Osteoblast (primary cell): Measurements from ENCODE around the gene COQ9. TPM values are rescaled to one million over a fixed set of nuclear protein-coding genes. Genes with fewer than 3 reads are reported as not detected.

Experiments used
- DNase-seq: peaks from one replicate; pipeline ENCODE4 v3.0.0; 2011; ENCODE audit warnings: low spot score, mixed read lengths; ENCODE audit not compliant: insufficient read length; ENCODE audit errors: missing footprints
- H2AFZ ChIP-seq: 2 replicates; pipeline ENCODE4 v1.6.0; 2011; ENCODE audit warnings: mild to moderate bottlenecking, low read length
- H3K27ac ChIP-seq: 2 replicates; pipeline ENCODE4 v1.5.1; 2011; ENCODE audit warnings: mild to moderate bottlenecking, low read depth, low read length, moderate library complexity
- H3K27me3 ChIP-seq: 2 replicates; pipeline ENCODE4 v1.6.0; 2012; ENCODE audit warnings: mild to moderate bottlenecking, control low read depth, inconsistent platforms, low read length, moderate library complexity; ENCODE audit not compliant: insufficient read depth
- H3K36me3 ChIP-seq: 2 replicates; pipeline ENCODE4 v1.5.1; 2011; ENCODE audit warnings: mild to moderate bottlenecking, low read length, control low read depth, moderate library complexity; ENCODE audit not compliant: insufficient read depth
- H3K4me1 ChIP-seq: 2 replicates; pipeline ENCODE4 v1.5.1; 2011; ENCODE audit warnings: mild to moderate bottlenecking, low read length, control low read depth, moderate library complexity; ENCODE audit not compliant: insufficient read depth
- H3K4me2 ChIP-seq: 2 replicates; pipeline ENCODE4 v1.6.0; 2011; ENCODE audit warnings: mild to moderate bottlenecking, low read length; ENCODE audit not compliant: insufficient read depth
- H3K4me3 ChIP-seq: fragments of 200-600 bp; sonication (generic); 3 replicates; pipeline ENCODE4 v1.5.1; 2012; ENCODE audit warnings: mild to moderate bottlenecking, low read length, inconsistent platforms; ENCODE audit not compliant: insufficient read depth
- H3K79me2 ChIP-seq: 2 replicates; pipeline ENCODE4 v1.6.0; 2012; ENCODE audit warnings: mild to moderate bottlenecking, low read length, control low read depth, inconsistent platforms; ENCODE audit not compliant: insufficient read depth
- H3K9me3 ChIP-seq: 2 replicates; pipeline ENCODE4 v1.5.1; 2011; ENCODE audit warnings: low read depth, low read length, control low read depth
- H4K20me1 ChIP-seq: 2 replicates; pipeline ENCODE4 v1.6.0; 2012; ENCODE audit warnings: mild to moderate bottlenecking, low read length, control low read depth; ENCODE audit not compliant: insufficient read depth
- CTCF ChIP-seq: IDR thresholded peaks from 2 replicates; pipeline ENCODE4 v1.5.1; 2011; ENCODE audit warnings: mild to moderate bottlenecking, low read depth, low read length, moderate library complexity; ENCODE audit errors: extremely low read depth
- total RNA-seq: library from RNA; depleted of rRNA; stranded (reverse); fragments of >200 nt; gene quantifications from 2 replicates; pipeline ENCODE4 v1.2.3, GENCODE V29; 2012

Gene COQ9
- total RNA-seq, 1 donor = 39.8 TPM

DNA sequence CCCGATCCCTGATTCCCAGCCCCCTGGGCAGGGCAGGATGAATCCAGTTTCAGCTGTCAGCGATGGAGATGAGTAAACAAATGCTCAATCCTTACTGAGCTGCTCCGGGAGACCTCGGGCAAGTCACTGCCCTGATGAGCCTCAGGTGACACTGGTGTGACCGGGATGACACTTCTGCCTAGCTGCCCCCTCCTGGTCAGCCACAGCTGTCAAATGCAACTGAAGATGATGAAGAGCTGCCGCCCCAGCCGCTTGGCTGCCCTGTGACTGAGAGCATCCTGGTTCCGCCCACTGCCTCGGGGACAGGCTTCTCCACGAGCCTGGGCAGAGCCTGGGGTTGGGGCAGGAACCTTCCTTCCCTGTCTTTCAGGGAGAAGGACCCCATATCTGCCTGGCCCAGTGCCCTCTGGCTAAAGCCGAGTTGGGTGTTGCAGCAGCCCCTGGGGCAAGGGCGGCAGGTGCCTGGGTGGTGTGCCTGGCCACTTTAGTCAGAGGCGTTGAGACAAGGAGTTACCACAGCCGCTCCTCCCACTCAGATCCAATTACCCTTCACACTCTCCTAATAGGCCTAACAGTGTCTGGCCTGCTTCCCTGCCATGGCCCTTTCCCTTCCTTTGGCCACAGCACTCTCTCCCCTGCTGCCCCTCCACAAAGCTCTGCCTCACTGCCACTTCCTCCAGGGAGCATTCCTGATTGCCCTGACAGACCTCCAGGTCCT, 37.2 kb upstream of the COQ9 start:
- Histone ChIP-seq H2AFZ (no peak overlapping the region), H3K27me3 (peaks cover 6% of the 10 kb centered on the region)

GRCh38 chr16:57411362-57411976, 35.8 kb upstream of the COQ9 start:
- no peaks in the 10 kb centered on the region for H3K36me3 ChIP-seq
- DNase-seq = no peak
- no peaks in the 10 kb centered on the region for H3K9me3 ChIP-seq
- no peak overlapping the region for H3K27ac ChIP-seq
- H3K4me1 ChIP-seq = no peaks in the 10 kb centered on the region
- no peak overlapping the region for H3K4me3 ChIP-seq
- TF ChIP-seq CTCF = no peak
- H3K4me2 ChIP-seq = no peak overlapping the region
- H3K27me3 ChIP-seq = peaks cover 6% of the 10 kb centered on the region
- H2AFZ ChIP-seq = no peak overlapping the region
- H3K79me2 ChIP-seq = no peaks in the 10 kb centered on the region
- H4K20me1 ChIP-seq = no peaks in the 10 kb centered on the region

More for the DNA sequence above, 37.2 kb upstream of the COQ9 start:
- Histone ChIP-seq H3K36me3 (no peaks in the 10 kb centered on the region), H4K20me1 (no peaks in the 10 kb centered on the region), H3K27ac (no peak overlapping the region), H3K9me3 (no peaks in the 10 kb centered on the region), H3K4me3 (no peak overlapping the region), H3K79me2 (no peaks in the 10 kb centered on the region), H3K4me1 (no peaks in the 10 kb centered on the region), H3K4me2 (no peak overlapping the region)
- DNase-seq = no peak
- TF ChIP-seq CTCF = no peak

GRCh38 chr16:57412584-57412983, 34.7 kb upstream of the COQ9 start:
- no peak overlapping the region for H3K4me3 ChIP-seq
- H3K36me3 ChIP-seq = no peaks in the 10 kb centered on the region
- no peaks in the 10 kb centered on the region for H3K9me3 ChIP-seq
- H2AFZ ChIP-seq = no peak overlapping the region
- H3K27me3 ChIP-seq = peaks cover 6% of the 10 kb centered on the region
- no peak overlapping the region for H3K27ac ChIP-seq
- H3K4me2 ChIP-seq = no peak overlapping the region
- H4K20me1 ChIP-seq = no peaks in the 10 kb centered on the region
- H3K4me1 ChIP-seq = no peaks in the 10 kb centered on the region
- no peak for TF ChIP-seq CTCF
- DNase-seq = no peak
- no peaks in the 10 kb centered on the region for H3K79me2 ChIP-seq

DNA sequence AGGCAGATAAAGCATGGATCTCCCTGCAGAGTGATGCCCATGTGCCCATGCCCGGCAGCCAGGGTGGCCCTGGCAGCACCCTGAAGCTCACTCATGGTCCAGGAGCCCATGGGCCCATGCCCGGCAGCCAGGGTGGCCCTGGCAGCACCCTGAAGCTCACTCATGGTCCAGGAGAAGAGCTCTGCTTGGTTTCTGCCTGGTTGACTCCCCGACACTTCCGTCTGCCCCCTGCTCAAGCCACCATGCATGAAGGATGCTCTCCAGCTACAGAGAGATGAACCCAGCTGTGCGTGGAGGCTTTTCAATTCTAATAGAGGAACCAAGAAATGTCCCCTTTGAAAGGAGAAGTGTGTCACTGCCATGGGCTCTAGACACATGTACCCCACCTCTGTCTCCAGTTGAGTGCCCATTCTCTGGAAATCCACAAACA, 34.0 kb upstream of the COQ9 start:
- no peak for TF ChIP-seq CTCF
- Histone ChIP-seq H3K36me3 (no peaks in the 10 kb centered on the region), H3K4me1 (no peaks in the 10 kb centered on the region), H3K9me3 (no peaks in the 10 kb centered on the region), H3K4me2 (no peak overlapping the region), H3K79me2 (no peaks in the 10 kb centered on the region), H2AFZ (no peak overlapping the region), H3K27ac (no peak overlapping the region), H3K27me3 (peaks cover 6% of the 10 kb centered on the region), H4K20me1 (no peaks in the 10 kb centered on the region), H3K4me3 (no peak overlapping the region)
- DNase-seq = no peak
